ENCODE data around the gene TENT5C. TPM values are rescaled to one million over a fixed set of nuclear protein-coding genes. Genes with fewer than 3 reads are reported as not detected.

Gene TENT5C
- 0.21 and 0.24 TPM in 2 replicates for total RNA-seq

DNA sequence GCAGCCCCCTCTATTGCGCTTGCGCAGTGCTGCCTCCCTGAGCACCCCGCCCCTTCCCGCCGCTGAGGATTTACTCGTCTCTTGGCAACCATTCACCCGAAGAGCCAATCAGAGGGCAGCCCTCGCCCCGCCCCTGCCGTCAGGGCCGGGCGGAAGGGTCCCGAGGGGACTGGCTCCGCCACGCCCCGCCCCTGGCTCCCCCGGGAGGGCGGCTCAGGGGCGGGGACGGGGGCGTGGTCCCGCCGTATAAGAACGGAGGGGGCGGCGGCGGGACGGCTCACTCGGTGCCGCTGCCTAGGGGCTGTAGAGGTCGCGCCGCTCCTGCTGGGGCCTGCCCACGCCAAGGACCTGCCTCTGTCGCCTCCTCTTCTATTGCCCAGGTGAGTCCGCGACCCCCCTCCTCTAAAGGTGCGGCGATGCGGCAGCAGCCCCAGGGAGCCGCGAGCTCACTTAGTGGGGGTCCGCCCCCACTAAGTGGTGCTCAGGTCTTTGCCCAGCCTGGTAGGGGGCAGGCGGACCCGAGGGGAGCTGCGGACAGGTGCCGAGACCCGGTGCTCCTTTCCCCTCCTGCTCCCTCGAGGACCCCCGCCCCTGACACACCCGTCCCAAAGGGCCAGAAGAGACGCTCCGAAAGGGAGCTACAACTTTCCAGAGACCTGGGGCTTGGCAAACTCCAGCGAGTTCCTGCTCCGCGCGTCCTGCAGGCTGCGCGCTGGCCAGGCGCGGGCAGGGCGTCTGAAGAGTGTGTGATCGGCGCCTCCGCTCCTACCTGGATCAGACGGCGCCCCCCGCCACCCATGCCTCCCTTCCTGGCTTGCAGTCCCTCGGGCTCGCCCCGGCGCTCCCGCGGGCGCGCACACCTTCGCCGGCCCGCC lies at the start of gene TENT5C:
TENT5C (plus strand) TSS at position 275 of the 875 bp plus-strand sequence. CDS start 16,821 bp downstream, outside the sequence.

Other genes starting within 250 kb of the TENT5C start
- 31.6 and 42.0 TPM in 2 replicates for gene MAN1A2, start 238.6 kb upstream of the TENT5C start, total RNA-seq